ENCODE results near the gene ADK. TPM values are rescaled to one million over a fixed set of nuclear protein-coding genes. Genes with fewer than 3 reads are reported as not detected.

Gene ADK
- total and polyA plus RNA-seq, 2 experiments from 2014 or later: 46.7 to 53.7 TPM

DNA sequence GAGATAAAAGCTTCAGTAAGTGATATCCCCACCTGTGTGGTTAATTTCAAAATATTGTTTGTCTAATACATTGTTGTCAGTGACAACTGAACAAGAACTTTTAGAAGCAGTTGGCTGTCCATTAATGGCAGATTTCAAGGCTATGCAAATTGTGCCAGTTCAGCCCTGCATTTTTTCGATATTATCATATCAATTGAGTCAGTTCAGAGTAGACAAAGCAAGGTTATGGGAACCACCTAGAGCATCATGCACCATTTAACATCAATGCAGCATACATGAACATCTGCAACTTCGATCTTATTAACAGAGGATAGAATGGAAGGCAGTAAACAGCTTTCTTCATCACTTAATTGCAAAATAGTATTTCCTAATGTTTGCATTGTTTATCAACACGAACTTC lies 494.7 kb downstream of the ADK start:
- Histone ChIP-seq H3K27me3 (no peaks in the 10 kb centered on the region), H3K27ac (no peak overlapping the region), H3K4me3 (no peak overlapping the region), H3K9me2 (replicated peaks; ENCODE audit: insufficient read depth) (no peaks in the 10 kb centered on the region), H3K9me3 (ENCODE audit: low read depth) (no peaks in the 10 kb centered on the region), H4K20me1 (ENCODE audit: insufficient read depth, poor library complexity, severe bottlenecking) (no peaks in the 10 kb centered on the region), H3K4me1 (ENCODE audit: insufficient read depth) (peaks cover 3% of the 10 kb centered on the region), H3K36me3 (replicated peaks; ENCODE audit: insufficient read depth, low read depth) (no peaks in the 10 kb centered on the region), H3K4me2 (no peak overlapping the region), H2AFZ (no peak overlapping the region), H3K79me2 (no peaks in the 10 kb centered on the region)
- TF ChIP-seq EZH2 (IDR thresholded peaks at IDR 0.05; ENCODE audit: borderline replicate concordance): no peak
- TF ChIP-seq, protein P1, sequence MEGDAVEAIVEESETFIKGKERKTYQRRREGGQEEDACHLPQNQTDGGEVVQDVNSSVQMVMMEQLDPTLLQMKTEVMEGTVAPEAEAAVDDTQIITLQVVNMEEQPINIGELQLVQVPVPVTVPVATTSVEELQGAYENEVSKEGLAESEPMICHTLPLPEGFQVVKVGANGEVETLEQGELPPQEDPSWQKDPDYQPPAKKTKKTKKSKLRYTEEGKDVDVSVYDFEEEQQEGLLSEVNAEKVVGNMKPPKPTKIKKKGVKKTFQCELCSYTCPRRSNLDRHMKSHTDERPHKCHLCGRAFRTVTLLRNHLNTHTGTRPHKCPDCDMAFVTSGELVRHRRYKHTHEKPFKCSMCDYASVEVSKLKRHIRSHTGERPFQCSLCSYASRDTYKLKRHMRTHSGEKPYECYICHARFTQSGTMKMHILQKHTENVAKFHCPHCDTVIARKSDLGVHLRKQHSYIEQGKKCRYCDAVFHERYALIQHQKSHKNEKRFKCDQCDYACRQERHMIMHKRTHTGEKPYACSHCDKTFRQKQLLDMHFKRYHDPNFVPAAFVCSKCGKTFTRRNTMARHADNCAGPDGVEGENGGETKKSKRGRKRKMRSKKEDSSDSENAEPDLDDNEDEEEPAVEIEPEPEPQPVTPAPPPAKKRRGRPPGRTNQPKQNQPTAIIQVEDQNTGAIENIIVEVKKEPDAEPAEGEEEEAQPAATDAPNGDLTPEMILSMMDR (IDR thresholded peaks at IDR 0.05; ENCODE audit: poor library complexity): no peak
- no peak for DNase-seq (ENCODE audit: low spot score)
- 96% methylated on average over 3 of the region's 3 CpGs for WGBS (ENCODE audit: low lambda C conversion rate, missing lambda C conversion rate)

DNA sequence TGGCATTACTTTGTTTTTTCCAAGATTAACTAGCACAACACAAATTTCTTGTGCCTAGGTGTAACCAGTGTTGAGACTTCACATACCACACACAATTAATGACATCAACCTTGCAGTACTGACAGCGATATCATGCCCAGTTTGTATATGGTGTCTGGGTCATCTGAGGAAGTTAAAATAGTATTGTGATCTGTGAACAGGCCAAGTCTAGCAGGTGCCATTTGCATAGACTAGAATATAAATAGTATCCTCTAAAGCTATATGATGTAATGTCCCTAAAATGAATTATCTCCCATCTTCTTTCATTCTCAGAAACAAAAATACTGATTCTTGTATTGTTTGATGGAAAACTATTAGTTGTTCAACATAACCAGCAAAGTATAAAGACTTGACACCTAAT lies 499.6 kb downstream of the ADK start:
- Histone ChIP-seq H3K27ac (no peak overlapping the region), H3K4me3 (no peak overlapping the region), H3K9me3 (ENCODE audit: low read depth) (no peaks in the 10 kb centered on the region), H3K79me2 (no peaks in the 10 kb centered on the region), H3K4me1 (ENCODE audit: insufficient read depth) (no peaks in the 10 kb centered on the region), H3K4me2 (no peak overlapping the region), H2AFZ (no peak overlapping the region), H4K20me1 (ENCODE audit: insufficient read depth, poor library complexity, severe bottlenecking) (no peaks in the 10 kb centered on the region), H3K36me3 (replicated peaks; ENCODE audit: insufficient read depth, low read depth) (no peaks in the 10 kb centered on the region), H3K27me3 (no peaks in the 10 kb centered on the region), H3K9me2 (replicated peaks; ENCODE audit: insufficient read depth) (no peaks in the 10 kb centered on the region)
- no peak for DNase-seq (ENCODE audit: low spot score)
- 97% methylated on average over 1 of the region's 1 CpG for whole genome bisulfite sequencing (ENCODE audit: low lambda C conversion rate, missing lambda C conversion rate)
- TF ChIP-seq EZH2phosphoT487 (IDR thresholded peaks at IDR 0.05; ENCODE audit: low read depth, severe bottlenecking, unreplicated experiment): no peak
- TF ChIP-seq, protein P1 (IDR thresholded peaks at IDR 0.05; ENCODE audit: poor library complexity): no peak
- no peak for TF ChIP-seq EZH2 (IDR thresholded peaks at IDR 0.05; ENCODE audit: borderline replicate concordance)

DNA sequence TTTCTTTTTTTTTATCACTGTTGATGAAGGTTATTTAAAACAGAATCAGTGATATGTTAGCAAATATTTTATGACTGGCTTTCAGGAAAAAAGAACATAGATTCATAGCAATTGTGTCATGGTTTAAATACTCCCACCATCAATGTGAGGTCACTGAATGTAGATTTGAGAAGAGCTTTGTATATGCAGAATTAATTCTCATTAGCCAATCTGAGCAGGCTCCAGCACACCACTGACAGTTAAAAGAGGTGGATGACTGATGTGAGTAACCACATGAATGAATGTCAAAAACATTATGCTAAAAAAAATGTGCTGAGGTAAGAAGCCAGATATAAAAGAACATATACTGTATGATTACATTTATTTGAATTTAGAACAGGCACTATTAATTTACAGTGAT lies 500.5 kb downstream of the ADK start:
- TF ChIP-seq EZH2phosphoT487 (IDR thresholded peaks at IDR 0.05; ENCODE audit: low read depth, severe bottlenecking, unreplicated experiment) (no peak), EZH2 (IDR thresholded peaks at IDR 0.05; ENCODE audit: borderline replicate concordance) (no peak)
- TF ChIP-seq, protein P1 (IDR thresholded peaks at IDR 0.05; ENCODE audit: poor library complexity): no peak
- Histone ChIP-seq H3K4me2 (no peak overlapping the region), H3K27ac (no peak overlapping the region)

DNA sequence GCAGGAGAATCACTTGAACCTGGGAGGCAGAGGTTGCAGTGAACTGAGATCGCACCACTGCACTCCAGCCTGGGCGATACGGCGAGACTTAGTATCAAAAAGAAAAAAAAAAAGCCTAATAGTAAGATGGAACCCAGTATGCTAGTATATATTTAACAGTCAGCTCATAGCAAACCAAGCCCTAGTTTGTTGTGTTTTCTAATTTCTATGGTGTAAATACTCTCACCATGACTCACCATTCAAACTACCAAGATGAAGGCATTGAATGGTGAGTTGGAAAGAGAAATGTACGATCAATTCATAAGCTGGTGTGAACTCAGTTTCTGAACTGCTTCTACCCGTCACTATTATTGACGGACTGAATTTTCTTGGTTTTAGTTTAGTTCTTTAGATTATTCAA lies 501.6 kb downstream of the ADK start:
- DNase-seq (ENCODE audit: low spot score): no peak
- H3K27ac ChIP-seq: no peak overlapping the region
- WGBS (ENCODE audit: low lambda C conversion rate, missing lambda C conversion rate): 99% methylated on average over 7 of the region's 7 CpGs
- no peaks in the 10 kb centered on the region for H3K9me2 ChIP-seq (replicated peaks; ENCODE audit: insufficient read depth)
- H3K4me2 ChIP-seq: no peak overlapping the region
- TF ChIP-seq EZH2phosphoT487 (IDR thresholded peaks at IDR 0.05; ENCODE audit: low read depth, severe bottlenecking, unreplicated experiment) (no peak), EZH2 (IDR thresholded peaks at IDR 0.05; ENCODE audit: borderline replicate concordance) (no peak)
- TF ChIP-seq, protein P1 (IDR thresholded peaks at IDR 0.05; ENCODE audit: poor library complexity): no peak
- H3K79me2 ChIP-seq: no peaks in the 10 kb centered on the region
- H3K9me3 ChIP-seq (ENCODE audit: low read depth): no peaks in the 10 kb centered on the region
- H3K4me3 ChIP-seq: no peak overlapping the region
- no peaks in the 10 kb centered on the region for H3K4me1 ChIP-seq (ENCODE audit: insufficient read depth)
- no peak overlapping the region for H2AFZ ChIP-seq
- H3K36me3 ChIP-seq (replicated peaks; ENCODE audit: insufficient read depth, low read depth): no peaks in the 10 kb centered on the region
- no peaks in the 10 kb centered on the region for H3K27me3 ChIP-seq
- H4K20me1 ChIP-seq (ENCODE audit: insufficient read depth, poor library complexity, severe bottlenecking): no peaks in the 10 kb centered on the region

More for the DNA sequence above, 500.5 kb downstream of the ADK start:
- Histone ChIP-seq H3K9me3 (ENCODE audit: low read depth) (no peaks in the 10 kb centered on the region), H3K36me3 (replicated peaks; ENCODE audit: insufficient read depth, low read depth) (no peaks in the 10 kb centered on the region), H2AFZ (no peak overlapping the region), H3K4me1 (ENCODE audit: insufficient read depth) (no peaks in the 10 kb centered on the region), H3K4me3 (no peak overlapping the region), H4K20me1 (ENCODE audit: insufficient read depth, poor library complexity, severe bottlenecking) (no peaks in the 10 kb centered on the region), H3K9me2 (replicated peaks; ENCODE audit: insufficient read depth) (no peaks in the 10 kb centered on the region), H3K27me3 (no peaks in the 10 kb centered on the region), H3K79me2 (no peaks in the 10 kb centered on the region)
- no peak for DNase-seq (ENCODE audit: low spot score)
